OCI-LY1 (cell line): Measurements from ENCODE around the gene MRTFA.

Experiments
- H2AFZ ChIP-seq: fragments of 200-600 bp; sonication (generic), shearing (Covaris generic); 2 replicates; pipeline ENCODE4 v1.6.0; 2014; ENCODE audit warnings: antibody characterized with exemption, mild to moderate bottlenecking, low read length
- H3F3A ChIP-seq: fragments of 200-600 bp; sonication (generic), shearing (Covaris generic); 2 replicates; pipeline ENCODE4 v1.6.0; 2014; ENCODE audit warnings: mild to moderate bottlenecking, antibody characterized with exemption, low read length, moderate library complexity; ENCODE audit not compliant: insufficient read depth
- H3K27ac ChIP-seq: fragments of 200-600 bp; sonication (generic); 2 replicates; pipeline ENCODE4 v1.5.1; 2014; ENCODE audit warnings: low read length, mixed run types, mild to moderate bottlenecking, low read depth; ENCODE audit not compliant: poor library complexity, severe bottlenecking
- H3K27me3 ChIP-seq: fragments of 200-600 bp; sonication (generic); 2 replicates; pipeline ENCODE4 v1.6.0; 2014; ENCODE audit warnings: antibody characterized with exemption, mild to moderate bottlenecking, low read length, moderate library complexity; ENCODE audit not compliant: insufficient read depth
- H3K36me3 ChIP-seq: fragments of 200-600 bp; sonication (generic); 2 replicates; pipeline ENCODE4 v1.6.1; 2014; ENCODE audit warnings: mild to moderate bottlenecking, antibody characterized with exemption, low read length, moderate library complexity, mixed read lengths; ENCODE audit not compliant: insufficient read depth
- H3K4me1 ChIP-seq: fragments of 200-600 bp; sonication (generic); 2 replicates; pipeline ENCODE4 v1.5.1; 2014; ENCODE audit warnings: mild to moderate bottlenecking, low read length, moderate library complexity; ENCODE audit not compliant: insufficient read depth, severe bottlenecking
- H3K4me2 ChIP-seq: fragments of 200-600 bp; sonication (generic), shearing (Covaris generic); 2 replicates; pipeline ENCODE4 v1.6.1; 2014; ENCODE audit warnings: low read length
- H3K4me3 ChIP-seq: fragments of 200-600 bp; sonication (generic); 2 replicates; pipeline ENCODE4 v1.5.1; 2014; ENCODE audit warnings: low read length, low read depth, mild to moderate bottlenecking, mixed read lengths; ENCODE audit not compliant: poor library complexity, severe bottlenecking
- H3K79me2 ChIP-seq: fragments of 200-600 bp; shearing (Covaris generic); 2 replicates; pipeline ENCODE4 v1.6.1; 2016; ENCODE audit warnings: mixed run types, low read length, mixed read lengths; ENCODE audit not compliant: insufficient read depth
- H3K9ac ChIP-seq: fragments of 200-600 bp; sonication (generic), shearing (Covaris generic); 2 replicates; pipeline ENCODE4 v1.6.1; 2014; ENCODE audit warnings: mild to moderate bottlenecking, low read length, mixed read lengths
- H3K9me2 ChIP-seq: fragments of 200-600 bp; sonication (generic), shearing (Covaris generic); 2 replicates; pipeline ENCODE4 v1.6.1; 2014; ENCODE audit warnings: low read depth, mild to moderate bottlenecking, low read length, mixed read lengths
- H3K9me3 ChIP-seq: fragments of 200-600 bp; shearing (Covaris generic); 2 replicates; pipeline ENCODE4 v1.6.1; 2014; ENCODE audit warnings: low read length, mixed read lengths
- H4K20me1 ChIP-seq: fragments of 200-600 bp; sonication (generic), shearing (Covaris generic); 2 replicates; pipeline ENCODE4 v1.6.0; 2016; ENCODE audit warnings: mild to moderate bottlenecking, low read length; ENCODE audit not compliant: insufficient read depth
- CTCF ChIP-seq: fragments of 200-600 bp; sonication (generic), shearing (Covaris generic); IDR thresholded peaks from 2 replicates; pipeline ENCODE4 v1.5.1; 2017; ENCODE audit warnings: mild to moderate bottlenecking, antibody characterized with exemption, low read length, moderate library complexity, mixed read lengths
- EZH2 ChIP-seq: fragments of 200-600 bp; sonication (generic), shearing (Covaris generic); IDR thresholded peaks from 2 replicates; pipeline ENCODE4 v1.8.0; 2017; ENCODE audit warnings: borderline replicate concordance, mixed run types, mild to moderate bottlenecking, antibody characterized with exemption, low read length, moderate library complexity, mixed read lengths

MRTFA gene

GRCh38 chr22:40449676-40450035, 186.9 kb downstream of the MRTFA start:
- Histone ChIP-seq H3K9me3 (0 out of 2 replicates have a peak, but pooled peaks cover 3% of the 10 kb centered on the region), H4K20me1 (no peaks in the 10 kb centered on the region), H3K27ac (no peak overlapping the region), H3K4me3 (no peak overlapping the region), H3K4me2 (no peak overlapping the region), H3K4me1 (peaks cover 52% of the 10 kb centered on the region), H2AFZ (no peak overlapping the region), H3K79me2 (peaks cover 89% of the 10 kb centered on the region), H3K9ac (no peak overlapping the region), H3K27me3 (no peaks in the 10 kb centered on the region), H3F3A (no peaks in the 10 kb centered on the region), H3K36me3 (peaks cover 27% of the 10 kb centered on the region), H3K9me2 (no peaks in the 10 kb centered on the region)
- TF ChIP-seq EZH2 (no peak), CTCF (no peak)

- no peaks in the 10 kb centered on the region for H4K20me1 ChIP-seq
- TF ChIP-seq EZH2 = no peak
- TF ChIP-seq CTCF = no peak
- no peak overlapping the region for H3K27ac ChIP-seq
- peaks cover 47% of the 10 kb centered on the region for H3K36me3 ChIP-seq
- H3F3A ChIP-seq = no peaks in the 10 kb centered on the region
- no peak overlapping the region for H2AFZ ChIP-seq
- no peak overlapping the region for H3K4me3 ChIP-seq
- H3K4me2 ChIP-seq = no peak overlapping the region
- no peak overlapping the region for H3K9ac ChIP-seq
- H3K9me3 ChIP-seq = 0 out of 2 replicates have a peak, but pooled peaks cover 3% of the 10 kb centered on the region
- peaks cover 72% of the 10 kb centered on the region for H3K79me2 ChIP-seq
- peaks cover 17% of the 10 kb centered on the region for H3K4me1 ChIP-seq
- no peaks in the 10 kb centered on the region for H3K27me3 ChIP-seq
- H3K9me2 ChIP-seq = no peaks in the 10 kb centered on the region
These were observed 190.3 kb downstream of the MRTFA start for GRCh38 chr22:40446203-40446602.

- Histone ChIP-seq H3F3A (no peaks in the 10 kb centered on the region), H3K27me3 (no peaks in the 10 kb centered on the region), H3K4me1 (peaks cover 7% of the 10 kb centered on the region), H3K79me2 (peaks cover 53% of the 10 kb centered on the region), H3K9me2 (no peaks in the 10 kb centered on the region), H3K4me2 (no peak overlapping the region), H3K9me3 (0 out of 2 replicates have a peak, but pooled peaks cover 3% of the 10 kb centered on the region), H3K4me3 (no peak overlapping the region), H3K9ac (no peak overlapping the region), H3K36me3 (peaks cover 47% of the 10 kb centered on the region), H2AFZ (no peak overlapping the region), H4K20me1 (no peaks in the 10 kb centered on the region), H3K27ac (no peak overlapping the region)
- no peak for TF ChIP-seq CTCF
- TF ChIP-seq EZH2 = no peak
These were observed 192.2 kb downstream of the MRTFA start for GRCh38 chr22:40444178-40444831.
